HL-60/S4 treated with retinoic acid at 250 ng/mL for 4 days and 3 days (cell line): ENCODE measurements around the gene OR10K2.
"Not testable (repeated sequence)": the region's sequence is repeated elsewhere in the genome, so short reads cannot be mapped to it uniquely, and the experiment has no call there.

ENCODE experiments used
- in situ Hi-C: fragments of 300-500 bp; cut with MboI; formaldehyde crosslinking; loops from 2 replicates; pipeline ENCODE4 v1.7.0; 2022; ENCODE audit warnings: low sequenced_read_pairs

OR10K2 gene, protein sequence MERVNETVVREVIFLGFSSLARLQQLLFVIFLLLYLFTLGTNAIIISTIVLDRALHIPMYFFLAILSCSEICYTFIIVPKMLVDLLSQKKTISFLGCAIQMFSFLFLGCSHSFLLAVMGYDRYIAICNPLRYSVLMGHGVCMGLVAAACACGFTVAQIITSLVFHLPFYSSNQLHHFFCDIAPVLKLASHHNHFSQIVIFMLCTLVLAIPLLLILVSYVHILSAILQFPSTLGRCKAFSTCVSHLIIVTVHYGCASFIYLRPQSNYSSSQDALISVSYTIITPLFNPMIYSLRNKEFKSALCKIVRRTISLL

DNA sequence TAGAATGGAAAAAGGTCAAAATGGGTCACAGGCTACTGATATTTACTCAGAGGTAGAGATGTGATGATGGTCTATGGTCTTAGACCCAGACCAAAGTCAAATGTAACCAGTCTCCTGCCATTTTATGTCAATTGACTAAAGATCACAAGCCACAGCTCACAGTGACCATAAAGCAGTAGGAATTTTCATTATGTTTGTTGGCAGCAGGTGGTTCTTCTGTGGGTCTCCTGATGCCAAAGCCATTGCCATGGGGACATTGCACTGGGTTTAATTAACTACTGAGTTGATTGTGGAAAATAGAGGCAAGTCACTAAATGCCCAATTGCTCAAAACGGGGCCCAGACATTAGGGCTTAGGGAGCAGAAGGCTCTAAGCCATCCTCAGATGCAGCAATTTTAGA lies at the start of gene OR10K2:
TSS of gene OR10K2 (minus strand) at position 101 of the 400 bp plus-strand sequence. CDS start 5,371 bp downstream, outside the sequence.
- in situ Hi-C loops = no loop called here

DNA sequence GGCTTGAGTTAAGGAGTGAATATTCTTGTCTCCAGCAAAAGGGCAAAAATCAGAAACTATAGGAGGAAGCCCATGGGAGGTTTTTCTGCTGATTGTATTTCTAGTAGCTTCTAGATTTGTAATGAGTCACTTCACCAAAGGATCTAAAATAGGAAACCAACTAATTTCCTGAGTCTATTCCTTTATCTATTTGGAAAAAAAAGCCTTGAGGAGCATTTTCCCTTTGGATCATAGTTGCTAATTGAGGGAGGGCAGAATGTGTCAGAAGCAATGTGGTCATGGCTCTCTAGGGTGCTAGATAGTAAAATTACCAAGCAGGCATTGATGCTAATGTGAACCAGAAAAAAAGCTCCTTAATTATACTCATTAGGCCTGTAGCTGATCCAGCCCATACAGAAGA lies 45.9 kb upstream of the OR10K2 start, which contains the start of gene OR10R2:
TSS of gene OR10R2 (plus strand) at position 301 of the 400 bp plus-strand sequence. CDS start 106 bp downstream, outside the sequence.
- in situ Hi-C loops = no loop called here

DNA sequence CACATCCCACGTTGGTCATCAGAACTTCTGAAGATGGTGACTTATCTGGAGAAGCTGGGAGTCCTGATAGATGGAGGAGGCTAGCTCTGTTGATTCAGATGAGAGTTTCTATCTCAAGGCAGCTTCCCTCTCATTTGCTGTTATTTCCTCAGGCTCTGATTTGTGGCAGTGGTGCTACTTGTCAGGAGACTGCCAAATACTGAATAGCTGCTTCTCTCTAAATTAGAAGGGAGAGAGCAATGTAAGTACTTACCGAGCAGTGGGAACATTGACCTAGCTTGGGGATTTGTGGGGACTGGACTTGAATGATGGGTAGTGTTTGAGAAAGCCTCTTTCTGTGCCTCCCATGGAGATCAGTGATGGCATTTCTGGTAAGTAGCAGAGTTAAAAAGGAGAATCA lies 35.5 kb upstream of the OR10K2 start, which contains the start of gene OR10K1:
TSS of gene OR10K1 (plus strand) at position 301 of the 400 bp plus-strand sequence. CDS start 3,728 bp downstream, outside the sequence.
- in situ Hi-C loops = no loop called here

DNA sequence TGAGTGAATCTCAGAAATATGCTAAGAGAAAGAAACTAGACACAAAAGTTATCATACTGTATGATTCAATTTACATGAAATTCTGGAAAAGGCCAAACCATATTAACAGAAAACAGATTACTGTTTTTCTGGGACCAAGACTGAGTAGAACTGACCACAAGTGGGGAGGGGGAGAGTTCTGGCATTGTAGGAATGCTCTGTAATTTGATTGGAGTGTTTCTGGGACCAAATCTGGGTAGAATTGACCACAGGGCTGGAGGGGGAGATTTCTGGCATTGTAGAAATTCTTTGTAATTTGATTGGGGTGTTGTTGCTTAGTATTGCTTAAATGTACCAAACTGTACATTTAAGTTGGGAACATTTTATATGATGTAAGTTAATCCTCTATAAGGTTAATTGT lies 32.2 kb upstream of the OR10K2 start:
- in situ Hi-C loops = no loop called here

DNA sequence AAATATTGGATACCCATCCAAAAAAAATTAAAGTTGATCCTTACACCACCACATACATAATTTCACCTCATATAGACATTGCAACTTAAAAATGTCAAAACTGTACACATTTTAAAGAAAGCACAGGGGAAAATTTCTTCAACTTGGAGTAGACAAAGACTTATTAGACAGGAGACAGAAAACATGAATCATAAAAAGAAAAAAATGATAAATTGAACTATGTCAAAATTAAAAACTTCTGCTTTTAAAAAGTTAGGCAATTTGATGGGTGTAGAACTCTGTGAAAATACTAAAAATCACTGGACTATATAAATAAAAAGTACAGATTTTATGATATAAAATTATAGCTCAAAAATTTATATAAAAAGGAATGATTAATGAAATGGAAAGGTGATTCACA lies 31.2 kb upstream of the OR10K2 start:
- in situ Hi-C loops = no loop called here

DNA sequence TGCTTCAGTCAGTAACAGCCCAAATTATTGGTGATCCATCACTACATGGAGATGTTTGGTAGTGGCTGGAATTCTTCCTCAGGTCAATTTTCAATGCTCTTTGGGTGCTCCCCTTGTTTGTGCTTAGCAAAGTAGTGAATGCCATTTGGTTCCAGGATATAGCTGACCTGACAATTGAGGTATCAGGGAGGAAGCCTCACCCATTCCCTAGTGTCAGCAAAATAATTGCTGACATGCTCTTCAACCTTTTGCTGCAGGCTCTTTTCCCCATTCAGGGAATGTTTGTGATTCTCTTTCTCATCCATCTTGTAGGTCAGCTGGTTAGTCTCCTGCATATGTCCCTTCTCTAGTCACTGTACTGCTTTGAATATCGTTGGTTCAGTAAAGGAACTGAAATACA lies 28.5 kb upstream of the OR10K2 start:
- in situ Hi-C loops = no loop called here

DNA sequence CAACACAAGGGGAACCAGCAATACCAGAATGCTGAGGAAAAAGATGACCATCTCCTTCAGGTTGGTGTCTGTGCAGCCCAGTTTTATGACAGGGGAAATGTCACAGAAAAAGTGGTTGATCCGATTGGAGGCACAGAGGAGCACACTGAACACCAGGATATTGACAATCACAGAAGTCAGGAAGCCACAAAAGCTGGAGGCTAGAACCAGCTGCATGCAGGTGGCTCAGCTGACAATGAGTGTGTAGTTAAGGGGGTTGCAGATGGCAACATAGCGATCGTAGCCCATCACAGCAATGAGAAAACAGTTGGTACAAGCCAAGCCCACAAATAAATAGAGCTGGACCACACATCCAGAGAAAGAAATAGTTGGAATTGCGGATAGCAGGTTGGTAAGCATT lies 19.3 kb upstream of the OR10K2 start:
- in situ Hi-C loops = no loop called here

DNA sequence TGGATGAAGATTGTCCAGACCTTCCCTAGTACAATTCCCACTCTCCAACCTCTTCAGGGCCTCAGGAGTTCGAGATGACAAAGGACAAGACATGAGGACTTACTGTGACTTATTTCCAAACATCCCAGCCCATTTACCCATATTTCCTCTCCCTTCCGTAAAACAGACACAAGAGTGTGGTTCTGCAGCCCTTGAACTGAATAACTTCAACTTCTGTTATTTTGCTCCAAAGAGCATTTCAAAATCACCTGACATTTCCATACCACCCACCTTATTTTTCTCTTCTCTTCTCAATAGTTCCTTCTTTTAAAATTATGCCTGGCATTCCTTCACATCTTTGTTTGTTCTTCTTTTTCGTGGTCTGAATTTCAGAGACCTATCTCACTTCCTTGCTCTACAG lies 8.7 kb upstream of the OR10K2 start:
- in situ Hi-C loops = no loop called here

DNA sequence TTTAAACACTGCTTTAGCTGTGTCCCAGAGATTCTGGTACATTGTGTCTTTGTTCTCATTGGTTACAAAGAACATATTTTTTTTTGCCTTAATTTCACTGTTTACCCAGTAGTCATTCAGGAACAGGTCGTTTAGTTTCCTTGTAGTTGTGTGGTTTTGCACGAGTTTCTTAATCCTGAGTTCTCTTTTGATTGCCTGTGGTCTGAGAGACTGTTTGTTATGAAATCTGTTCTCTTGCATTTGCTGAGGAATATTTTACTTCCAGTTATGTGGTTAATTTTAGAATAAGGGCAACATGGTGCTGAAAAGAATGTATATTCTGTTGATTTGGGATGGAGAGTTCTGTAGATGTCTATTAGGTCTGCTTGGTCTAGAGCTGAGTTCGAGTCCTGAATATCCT lies 4.1 kb upstream of the OR10K2 start:
- in situ Hi-C loops = not testable (repeated sequence)

DNA sequence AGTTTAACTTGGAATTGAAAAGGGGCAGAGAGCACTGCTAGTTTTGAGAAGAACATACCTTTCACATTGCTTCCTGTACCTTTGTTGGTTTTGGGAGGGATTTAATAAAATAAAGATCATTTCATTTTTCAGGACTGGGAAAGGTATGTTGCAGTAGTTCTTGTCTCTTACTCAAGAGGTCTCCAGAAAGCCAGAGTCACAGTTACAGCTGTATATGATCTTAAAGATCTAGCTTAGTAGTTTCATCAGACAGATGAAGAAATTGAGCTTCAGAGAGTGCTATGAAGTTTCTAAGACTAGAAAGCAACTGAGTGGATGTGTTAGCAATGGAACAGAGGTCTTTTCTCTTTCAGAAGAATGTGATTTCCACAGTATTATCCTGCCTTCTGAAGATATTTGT lies 1.0 kb downstream of the OR10K2 start:
- in situ Hi-C loops = no loop called here

DNA sequence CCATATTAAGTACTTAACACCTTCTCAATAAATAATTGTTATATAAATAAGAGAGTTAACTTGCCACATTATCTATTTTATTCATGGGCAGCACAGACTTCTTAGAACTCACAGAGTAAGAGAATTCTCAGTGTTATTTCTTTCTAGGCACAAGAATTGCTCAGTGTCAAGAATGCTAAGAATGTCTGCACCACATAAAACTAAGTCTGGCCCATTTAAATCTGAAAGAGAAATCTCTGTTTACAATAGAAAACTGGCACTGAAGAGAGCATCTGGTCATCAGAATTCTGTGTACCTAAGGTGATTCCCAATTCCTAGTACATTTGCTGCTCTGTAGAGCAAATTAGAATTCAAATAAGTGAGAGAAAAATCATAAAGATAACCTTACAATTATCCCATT lies 3.8 kb downstream of the OR10K2 start:
- in situ Hi-C loops = no loop called here

DNA sequence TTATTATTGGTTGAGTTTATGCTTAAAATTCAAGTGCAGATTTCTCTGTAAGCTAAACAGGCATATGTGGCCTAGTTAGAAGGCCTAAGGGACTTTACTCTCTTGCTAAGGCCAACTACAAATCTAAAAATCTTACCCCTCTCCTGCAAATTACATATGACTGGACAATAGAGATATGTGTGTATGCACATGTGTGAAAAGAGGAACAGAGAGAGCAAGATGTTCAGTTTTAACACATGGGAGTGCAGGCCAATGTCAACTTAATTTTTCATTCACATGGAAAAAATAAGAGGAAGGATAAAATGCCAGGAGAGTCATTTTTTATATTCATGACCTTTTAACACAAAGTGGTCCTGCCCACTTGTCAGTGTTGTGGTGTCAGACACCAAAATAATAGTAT lies 8.5 kb downstream of the OR10K2 start:
- in situ Hi-C loops = no loop called here

DNA sequence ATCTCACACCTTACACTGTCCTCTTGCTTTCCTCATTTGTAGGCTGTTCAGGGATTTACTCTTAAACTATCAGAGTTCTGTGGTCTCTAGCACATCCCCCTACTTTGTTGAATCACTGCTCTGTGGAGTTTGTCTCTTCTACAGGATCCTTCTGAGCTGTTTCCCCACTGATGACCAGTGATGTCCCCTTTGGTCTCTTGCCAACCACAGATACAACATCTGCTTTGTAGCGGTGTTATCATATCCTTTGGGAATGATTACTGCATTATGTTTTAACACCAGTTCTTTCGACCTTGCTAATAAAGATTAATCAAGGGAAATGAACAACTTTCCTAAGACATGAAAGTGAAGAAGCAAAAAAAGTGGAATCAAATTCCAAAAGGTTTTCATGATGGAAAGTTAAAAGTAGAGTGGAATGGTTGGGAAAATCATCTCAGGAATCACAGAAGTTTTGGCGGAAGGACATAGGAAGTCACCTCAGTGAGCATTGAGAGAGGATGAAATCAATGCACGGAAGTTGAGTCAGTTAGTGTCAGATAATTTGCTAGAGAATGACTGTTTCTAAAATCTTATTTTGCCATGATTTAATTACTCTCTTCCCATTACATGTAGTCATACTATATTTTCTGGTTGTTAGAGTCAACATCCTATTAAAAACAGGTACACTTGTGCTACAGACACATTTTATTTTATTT lies 11.2 kb downstream of the OR10K2 start:
- in situ Hi-C loops = no loop called here

DNA sequence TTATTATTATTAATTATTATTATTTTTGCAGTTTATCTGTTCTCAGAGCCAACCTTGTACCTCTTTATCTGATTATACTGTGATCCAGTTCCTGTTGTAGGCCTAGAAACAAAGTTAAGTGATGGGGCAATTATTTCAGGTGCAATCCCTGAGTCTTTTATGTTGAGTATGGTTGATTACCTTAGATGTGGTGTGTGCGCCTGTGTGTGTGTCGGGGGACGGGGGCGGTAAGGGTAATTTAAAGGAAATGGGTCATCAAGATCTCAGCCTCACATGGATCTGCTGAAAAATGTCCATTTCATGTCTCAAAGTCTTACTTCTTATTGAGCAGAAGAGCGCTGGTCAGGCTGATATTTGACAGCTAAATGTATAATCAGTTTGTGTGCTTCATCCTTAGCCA lies 18.9 kb downstream of the OR10K2 start:
- in situ Hi-C loops = no loop called here

DNA sequence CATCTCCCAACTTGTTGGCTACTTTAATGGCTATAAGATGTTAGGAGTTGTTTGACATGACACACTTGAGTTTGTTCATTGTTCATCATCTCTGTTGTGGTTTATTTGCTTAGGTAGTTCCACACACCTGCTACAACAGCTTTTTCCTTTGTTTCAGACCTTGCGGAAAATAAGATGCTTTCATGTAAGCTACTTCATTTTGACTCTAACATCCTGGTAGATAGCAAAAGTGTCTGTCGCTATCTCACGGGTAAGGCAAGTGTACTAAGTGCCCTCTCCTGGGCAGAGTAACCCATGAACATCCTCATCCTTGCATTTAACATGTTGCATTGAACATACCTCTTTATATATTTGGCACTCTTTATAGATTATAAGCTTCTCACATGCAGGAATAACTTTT lies 25.2 kb downstream of the OR10K2 start:
- in situ Hi-C loops = no loop called here

DNA sequence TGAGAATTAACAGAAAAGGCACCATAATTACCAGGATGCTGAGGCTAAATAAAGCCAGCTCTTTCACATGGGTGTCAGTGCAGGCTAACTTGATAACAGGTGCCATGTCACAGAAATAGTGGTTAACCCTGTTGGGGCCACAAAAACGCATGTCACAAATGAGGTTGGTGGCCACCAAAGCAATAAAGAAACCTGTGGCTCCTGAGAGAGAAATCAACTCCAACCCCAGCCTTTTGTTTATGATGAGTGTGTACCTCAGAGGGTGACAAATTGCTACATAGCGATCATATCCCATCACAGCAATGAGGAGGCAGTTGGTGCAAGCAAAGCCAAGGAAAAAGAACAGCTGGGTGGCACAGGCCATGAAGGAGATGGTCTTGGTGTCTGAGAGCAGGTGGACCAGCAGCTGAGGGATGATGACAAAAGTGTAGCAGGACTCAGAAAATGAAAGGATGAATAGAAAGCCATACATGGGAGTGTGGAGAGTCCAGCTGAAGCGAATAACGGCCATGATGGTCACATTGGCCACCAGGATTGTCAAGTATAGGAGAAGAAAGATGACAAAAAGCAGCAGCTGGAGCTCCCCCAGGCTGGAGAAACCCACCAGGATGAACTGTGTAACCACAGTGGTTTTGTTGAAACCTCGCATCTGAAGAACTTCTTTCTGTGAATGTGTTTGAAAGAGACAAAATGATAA lies 27.1 kb downstream of the OR10K2 start, which contains the start of gene OR10T2:
TSS of gene OR10T2 (minus strand) at position 649 of the 697 bp plus-strand sequence. CDS start at position 649, 0 bp downstream.
- in situ Hi-C loops = no loop called here

DNA sequence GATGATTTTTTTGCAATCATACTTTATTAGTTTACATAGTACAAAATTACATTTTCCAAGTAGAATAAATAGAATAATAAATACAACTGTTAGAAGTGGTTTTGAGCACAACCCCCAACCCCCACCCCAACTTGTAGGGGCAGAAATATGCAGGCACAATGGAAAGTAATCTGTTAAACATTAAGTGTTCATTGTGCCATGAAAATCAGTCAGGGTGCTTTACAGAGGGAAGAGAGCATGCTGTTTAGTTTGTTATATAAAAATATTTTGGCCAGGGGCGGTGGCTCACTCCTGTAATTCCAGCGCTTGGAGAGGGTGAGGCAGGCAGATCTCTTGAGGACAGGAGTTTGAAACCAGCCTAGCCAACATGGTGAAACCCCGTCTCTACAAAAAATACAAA lies 29.4 kb downstream of the OR10K2 start:
- in situ Hi-C loops = no loop called here

DNA sequence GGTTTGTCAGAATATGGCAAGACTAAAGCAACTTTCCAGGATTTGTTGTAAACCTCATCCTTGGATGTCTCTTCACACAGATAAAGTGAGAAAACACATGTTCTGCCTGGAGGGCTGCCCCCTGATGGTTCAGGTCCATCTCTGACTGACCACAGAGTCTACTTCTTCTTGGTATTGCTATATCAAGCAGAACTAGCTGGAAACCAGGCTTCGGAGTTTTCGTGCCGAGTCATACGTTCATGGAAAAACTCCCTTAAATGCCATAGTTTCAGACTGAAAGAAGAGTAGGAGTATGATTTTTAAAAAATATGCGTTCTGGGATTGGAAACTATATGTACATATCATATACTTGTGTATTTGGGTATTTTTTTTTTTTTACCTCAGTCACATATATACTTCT lies 32.6 kb downstream of the OR10K2 start:
- in situ Hi-C loops = no loop called here

DNA sequence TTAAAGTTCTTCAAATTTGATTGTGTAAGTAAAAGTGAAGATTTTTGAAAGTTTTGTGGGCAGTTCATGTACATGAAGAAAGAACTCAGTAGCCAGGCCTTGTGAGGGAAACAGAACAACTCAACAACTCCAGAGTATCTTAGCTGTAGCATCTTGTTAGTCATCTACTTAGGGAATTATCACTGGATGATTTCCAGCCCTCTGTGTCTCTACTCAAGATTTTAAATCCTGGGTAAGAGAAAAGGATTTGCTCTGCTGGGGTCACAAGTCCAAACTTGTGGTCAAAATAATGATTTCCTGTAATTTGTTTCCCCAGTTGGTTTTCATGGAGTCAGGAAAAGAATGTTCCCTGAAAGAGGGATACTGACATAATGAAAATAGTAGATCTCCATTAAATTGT lies 34.9 kb downstream of the OR10K2 start:
- in situ Hi-C loops = no loop called here

DNA sequence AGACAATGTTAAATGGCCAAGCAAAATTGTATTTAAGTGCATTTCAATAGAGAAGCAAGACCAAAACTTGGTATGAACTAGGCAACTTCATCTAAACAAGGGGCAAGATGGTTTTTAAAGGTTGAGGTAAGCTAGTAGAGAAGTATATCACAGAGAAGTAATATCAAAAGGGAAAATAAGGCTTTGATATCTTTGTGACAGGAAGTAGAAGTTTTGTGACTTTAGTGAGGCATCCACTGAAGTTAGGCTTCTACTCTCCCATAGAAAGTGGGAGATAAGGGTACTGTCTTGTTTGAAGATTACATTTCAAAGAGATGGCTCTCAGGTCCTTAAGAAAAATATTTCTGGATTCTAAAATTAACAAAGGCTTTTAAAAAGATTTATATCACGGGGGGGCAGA lies 35.7 kb downstream of the OR10K2 start:
- in situ Hi-C loops = no loop called here

DNA sequence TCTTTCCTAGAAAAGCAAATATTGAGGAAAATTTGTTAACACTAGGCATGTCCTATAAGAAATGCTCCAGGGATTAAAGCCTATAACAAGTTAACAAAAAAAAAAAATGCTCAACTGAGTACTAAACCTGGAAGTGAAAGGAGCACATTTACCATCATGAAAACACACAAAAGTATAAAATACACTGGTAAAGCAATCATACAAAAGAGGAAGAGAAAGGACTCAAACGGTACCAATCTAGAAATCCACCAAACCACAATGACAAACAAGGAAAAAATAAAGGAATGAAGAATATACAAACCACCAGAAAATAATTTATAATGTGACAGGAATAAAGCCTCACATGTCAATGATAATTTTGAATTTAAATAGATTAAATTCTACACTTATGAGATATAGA lies 51.2 kb downstream of the OR10K2 start:
- in situ Hi-C loops = no loop called here

DNA sequence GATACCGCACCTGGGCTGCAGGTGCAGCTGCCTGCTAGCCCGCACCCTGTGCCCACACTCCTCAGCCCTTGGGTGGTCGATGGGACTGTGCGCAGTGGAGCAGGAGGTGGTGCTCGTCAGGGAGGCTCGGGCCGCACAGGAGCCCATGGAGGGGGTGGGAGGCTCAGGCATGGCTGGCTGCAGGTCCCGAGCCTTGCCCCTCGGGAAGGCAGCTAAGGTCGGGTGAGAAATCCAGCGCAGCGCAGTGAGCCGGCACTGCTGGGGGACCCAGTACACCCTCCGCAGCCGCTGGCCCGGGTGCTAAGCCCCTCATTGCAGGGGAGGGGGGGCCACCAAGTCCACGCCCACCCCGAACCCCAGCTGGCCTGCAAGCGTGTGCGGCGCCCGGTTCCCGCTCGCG lies 51.9 kb downstream of the OR10K2 start:
- in situ Hi-C loops = not testable (repeated sequence)
